CD4-positive, CD25-positive, alpha-beta regulatory T cell (primary cell): ENCODE measurements around the gene AQR. TPM values are rescaled to one million over a fixed set of nuclear protein-coding genes. Genes with fewer than 3 reads are reported as not detected.

Experiments used
- ATAC-seq, 2 donors: fragments of 150-1000 bp; cut with Tn5 transposase; one replicate each; pipeline ENCODE4 v1.10.0; 2021; ENCODE audit warnings: low read depth in 2 of 2, moderate number of reproducible peaks in 2 of 2, moderate library complexity in 1 of 2
- DNase-seq, 3 donors: peaks; one replicate each; pipeline versions ENCODE4 v3.0.0 to v3.0.0-alpha.2; 2012 to 2022; ENCODE audit warnings: mixed read lengths in 1 of 3
- H3K27ac ChIP-seq: one replicate; pipeline ENCODE4 v1.7.0; 2013; ENCODE audit warnings: mild to moderate bottlenecking, low read length; ENCODE audit not compliant: insufficient read depth, poor library complexity, severe bottlenecking
- H3K27me3 ChIP-seq: one replicate; pipeline ENCODE4 v1.7.0; 2013; ENCODE audit warnings: low read length; ENCODE audit not compliant: control insufficient read depth, insufficient read depth
- H3K36me3 ChIP-seq: one replicate; pipeline ENCODE4 v1.7.0; 2013; ENCODE audit warnings: mild to moderate bottlenecking, low read length, moderate library complexity; ENCODE audit not compliant: control insufficient read depth, insufficient read depth
- H3K4me1 ChIP-seq: 2 replicates; pipeline ENCODE4 v1.7.0; 2013; ENCODE audit warnings: mild to moderate bottlenecking, low read length; ENCODE audit not compliant: insufficient read depth, control insufficient read depth, poor library complexity, severe bottlenecking
- H3K4me3 ChIP-seq: one replicate; pipeline ENCODE4 v1.7.0; 2013; ENCODE audit warnings: low read depth, mild to moderate bottlenecking, low read length, moderate library complexity
- H3K9me3 ChIP-seq, 2 experiments: 1 replicate in 1 of 2; 2 replicates in 1 of 2; pipeline ENCODE4 v1.7.0; 2013; ENCODE audit warnings: low read length in 2 of 2, mild to moderate bottlenecking in 1 of 2, moderate library complexity in 1 of 2; ENCODE audit not compliant: control insufficient read depth in 2 of 2
- H3K27ac Mint-ChIP-seq, 3 donors: one replicate each; pipeline ENCODE4 v1.8.0; 2020 to 2022; ENCODE audit warnings: mild to moderate bottlenecking in 3 of 3, mixed read lengths in 3 of 3, moderate library complexity in 2 of 3
- H3K27me3 Mint-ChIP-seq: one replicate; pipeline ENCODE4 v1.8.0; 2022; ENCODE audit warnings: mild to moderate bottlenecking, mixed read lengths
- H3K36me3 Mint-ChIP-seq: one replicate; pipeline ENCODE4 v1.8.0; 2020; ENCODE audit warnings: mixed read lengths
- H3K4me1 Mint-ChIP-seq, 4 donors: one replicate each; pipeline ENCODE4 v1.8.0; 2020 to 2022; ENCODE audit warnings: mixed read lengths in 4 of 4, mild to moderate bottlenecking in 1 of 4
- H3K4me3 Mint-ChIP-seq, 4 donors: one replicate each; pipeline ENCODE4 v1.8.0; 2020 to 2022; ENCODE audit warnings: mild to moderate bottlenecking in 4 of 4, mixed read lengths in 4 of 4, moderate library complexity in 3 of 4
- H3K9me3 Mint-ChIP-seq, 7 donors: one replicate each; pipeline ENCODE4 v1.8.0; 2020 to 2022; ENCODE audit warnings: mixed read lengths in 7 of 7, mild to moderate bottlenecking in 3 of 7, moderate library complexity in 2 of 7
- polyA plus RNA-seq, 4 donors: library from polyadenylated mRNA; unstranded; fragments of 300-500 nt; fragmentation: Illumina TruSeq; gene quantifications; one replicate each; pipeline ENCODE4 v1.2.3, GENCODE V29; 2021
- total RNA-seq: library from RNA; stranded (reverse); gene quantifications from one replicate; pipeline ENCODE4 v1.2.3, GENCODE V29; 2022

Gene AQR
- total and polyA plus RNA-seq, 5 donors from 2014 or later = 12.6 to 36.6 (median 18.2) TPM

- H3K36me3 Mint-ChIP-seq = no peaks in the 10 kb centered on the region
- no peaks in the 10 kb centered on the region for H3K4me1 ChIP-seq
- no peak overlapping the region for H3K27ac Mint-ChIP-seq
- peaks cover 0 to 5% (median 0%) of the 10 kb centered on the region in 7 donors for H3K9me3 Mint-ChIP-seq
- H3K9me3 ChIP-seq = no peaks in the 10 kb centered on the region
- no peak for DNase-seq
- no peak for ATAC-seq
- H3K36me3 ChIP-seq = no peaks in the 10 kb centered on the region
- H3K4me1 Mint-ChIP-seq = no peaks in the 10 kb centered on the region
- H3K27me3 ChIP-seq = peaks cover 11% of the 10 kb centered on the region
- H3K27me3 Mint-ChIP-seq = peaks cover 26% of the 10 kb centered on the region
- H3K27ac ChIP-seq = no peak overlapping the region
- H3K4me3 ChIP-seq = no peak overlapping the region
- no peak overlapping the region for H3K4me3 Mint-ChIP-seq
Observed at GRCh38 chr15:34802803-34803750, 166.5 kb downstream of the AQR start.

GRCh38 chr15:34802371-34802770 lies 167.2 kb downstream of the AQR start:
- H3K9me3 Mint-ChIP-seq = peaks cover 0 to 5% (median 0%) of the 10 kb centered on the region in 7 donors
- Histone ChIP-seq H3K27me3 (peaks cover 11% of the 10 kb centered on the region), H3K4me1 (no peaks in the 10 kb centered on the region), H3K27ac (no peak overlapping the region), H3K4me3 (no peak overlapping the region), H3K9me3 (no peaks in the 10 kb centered on the region), H3K36me3 (no peaks in the 10 kb centered on the region)
- no peak overlapping the region for H3K27ac Mint-ChIP-seq
- H3K36me3 Mint-ChIP-seq = no peaks in the 10 kb centered on the region
- no peak for ATAC-seq
- DNase-seq = no peak
- H3K27me3 Mint-ChIP-seq = peaks cover 30% of the 10 kb centered on the region
- no peak overlapping the region for H3K4me3 Mint-ChIP-seq
- no peaks in the 10 kb centered on the region for H3K4me1 Mint-ChIP-seq

Other genes starting within 250 kb of the AQR start
- not detected for gene GJD2, start 214.7 kb downstream of the AQR start, total RNA-seq
- gene GJD2, start 214.7 kb downstream of the AQR start, polyA plus RNA-seq = not detected
- not detected for gene ACTC1, start 174.2 kb downstream of the AQR start, total RNA-seq
- gene ACTC1, start 174.2 kb downstream of the AQR start, polyA plus RNA-seq = not detected
- gene ZNF770, start 18.5 kb upstream of the AQR start, total RNA-seq = 34.1 TPM
- 100 to 1,000 TPM; 100 to 129 (median 114) TPM for gene ZNF770, start 18.5 kb upstream of the AQR start, polyA plus RNA-seq
- not detected for gene NANOGP8, start 115.6 kb upstream of the AQR start, total RNA-seq
- gene NANOGP8, start 115.6 kb upstream of the AQR start, polyA plus RNA-seq = not detected